HCT116 (cell line): Measurements from ENCODE around the gene TRMT1. TPM values are rescaled to one million over a fixed set of nuclear protein-coding genes. Genes with fewer than 3 reads are reported as not detected.

Experiments
- ATAC-seq: fragments of 200-7000 bp; cut with Tn5 transposase; 2 replicates; pipeline ENCODE4 v1.9.1; 2020; ENCODE audit warnings: mild to moderate bottlenecking, moderate library complexity
- BruUV-seq: library from RNA; stranded (reverse); fragments of 400-500 nt; replicated peaks from 2 replicates; lab custom pipeline; 2021; lab: Mats Ljungman, UMichigan
- CTCF ChIA-PET: fragments of 300-600 bp; sonication (Branson Sonifier 250); formaldehyde crosslinking; loops from one replicate; lab custom pipeline; 2021; ENCODE audit warnings: antibody characterized with exemption; lab: Charles Lee
- POLR2A ChIA-PET: fragments of 300-600, 350-600 bp; sonication (Branson Sonifier 250); formaldehyde crosslinking; loops from one replicate; lab custom pipeline; 2021; ENCODE audit warnings: antibody characterized with exemption; lab: Charles Lee
- RAD21 ChIA-PET, 2 experiments: fragments of 300-600 bp; sonication (Branson Sonifier 250); formaldehyde crosslinking; loops; one replicate each; lab custom pipeline; 2023; ENCODE audit warnings: low total read pairs in 2 of 2; ENCODE audit not compliant: uncharacterized antibody in 2 of 2, unreplicated experiment in 2 of 2, low non-redundant PET in 1 of 2; lab: Charles Lee
- DNase-seq: peaks from one replicate; pipeline ENCODE4 v3.0.0-alpha.2; 2010; ENCODE audit warnings: low read depth, low spot score
- H2AFZ ChIP-seq: fragments of 200-600 bp; shearing (Covaris generic), sonication (generic); 2 replicates; pipeline ENCODE4 v1.6.1; 2017; ENCODE audit warnings: low read depth, mixed run types, mixed read lengths, antibody characterized with exemption, low read length; ENCODE audit not compliant: poor library complexity, severe bottlenecking
- H3K27ac ChIP-seq: 2 replicates; pipeline ENCODE4 v1.5.1; 2012; ENCODE audit warnings: low read depth, low read length
- H3K27me3 ChIP-seq: fragments of 200-600 bp; sonication (generic); 2 replicates; pipeline ENCODE4 v1.6.1; 2016; ENCODE audit warnings: mixed run types, low read length, mixed read lengths; ENCODE audit not compliant: insufficient read depth
- H3K36me3 ChIP-seq, 2 experiments: fragments of 200-500 bp in 1 of 2; fragments of 200-600 bp in 1 of 2; sonication (Bioruptor generic) in 1 of 2; sonication (generic) in 1 of 2; 2 replicates each; pipeline versions ENCODE4 v1.5.1 to v1.6.1; 2014 to 2016; ENCODE audit warnings: low read length in 2 of 2, inconsistent platforms in 1 of 2, mixed read lengths in 1 of 2, mixed run types in 1 of 2; ENCODE audit not compliant: insufficient read depth in 2 of 2, control insufficient read depth in 1 of 2
- H3K4me1 ChIP-seq, 2 experiments: fragments of 200-600 bp in 1 of 2; sonication (generic) in 1 of 2; 2 replicates each; pipeline versions ENCODE4 v1.5.1 to v1.6.1; 2012 to 2017; ENCODE audit warnings: low read length in 2 of 2, inconsistent platforms in 1 of 2, mild to moderate bottlenecking in 1 of 2, mixed read lengths in 1 of 2, mixed run types in 1 of 2, moderate library complexity in 1 of 2; ENCODE audit not compliant: insufficient read depth in 2 of 2, control insufficient read depth in 1 of 2
- H3K4me2 ChIP-seq: fragments of 200-600 bp; sonication (generic); 2 replicates; pipeline ENCODE4 v1.6.1; 2017; ENCODE audit warnings: mixed run types, low read length, mixed read lengths
- H3K4me3 ChIP-seq, 2 experiments: fragments of 200-600 bp in 1 of 2; sonication (generic) in 1 of 2; replicated peaks in 1 of 2; 2 replicates each; pipeline ENCODE4 v1.5.1; 2011 to 2016; ENCODE audit warnings: low read length in 2 of 2, control low read depth in 1 of 2, low read depth in 1 of 2, mild to moderate bottlenecking in 1 of 2, mixed read lengths in 1 of 2, mixed run types in 1 of 2
- H3K79me2 ChIP-seq: fragments of 200-600 bp; sonication (generic); 2 replicates; pipeline ENCODE4 v1.6.1; 2017; ENCODE audit warnings: mild to moderate bottlenecking, mixed run types, low read length, moderate library complexity, mixed read lengths; ENCODE audit not compliant: insufficient read depth
- H3K9ac ChIP-seq: fragments of 200-600 bp; sonication (generic); 2 replicates; pipeline ENCODE4 v1.6.1; 2016; ENCODE audit warnings: low read length, mixed read lengths
- H3K9me2 ChIP-seq: fragments of 200-600 bp; sonication (generic), shearing (Covaris generic); 2 replicates; pipeline ENCODE4 v1.6.1; 2017; ENCODE audit warnings: mixed run types, mild to moderate bottlenecking, moderate library complexity; ENCODE audit not compliant: insufficient read depth
- H3K9me3 ChIP-seq, 2 experiments: fragments of 200-500 bp in 1 of 2; fragments of 200-600 bp in 1 of 2; sonication (Bioruptor generic) in 1 of 2; sonication (generic) in 1 of 2; 2 replicates each; pipeline ENCODE4 v1.6.1; 2014 to 2017; ENCODE audit warnings: low read length in 2 of 2, mixed read lengths in 2 of 2, inconsistent platforms in 1 of 2, low read depth in 1 of 2, mild to moderate bottlenecking in 1 of 2, mixed run types in 1 of 2, moderate library complexity in 1 of 2; ENCODE audit not compliant: control insufficient read depth in 1 of 2, insufficient read depth in 1 of 2
- H4K20me1 ChIP-seq: fragments of 200-600 bp; sonication (generic), shearing (Covaris generic); 2 replicates; pipeline ENCODE4 v1.6.1; 2017; ENCODE audit warnings: mixed run types, mild to moderate bottlenecking, moderate library complexity; ENCODE audit not compliant: insufficient read depth
- CBX3 ChIP-seq: IDR thresholded peaks from 2 replicates; pipeline ENCODE4 v1.6.1; 2012; ENCODE audit warnings: low read depth
- CTCF ChIP-seq, 3 experiments: fragments of 200-600 bp in 1 of 3; sonication (generic) in 1 of 3; IDR thresholded peaks in 2 of 3; conservative IDR thresholded peaks in 1 of 3; 2 replicates each; pipeline ENCODE4 v1.5.1; 2012 to 2017; ENCODE audit warnings: low read depth in 2 of 3, low read length in 2 of 3, antibody characterized with exemption in 1 of 3, borderline replicate concordance in 1 of 3, control low read depth in 1 of 3, mild to moderate bottlenecking in 1 of 3, mixed read lengths in 1 of 3, mixed run types in 1 of 3, moderate library complexity in 1 of 3; ENCODE audit not compliant: insufficient read depth in 1 of 3
- EGR1 ChIP-seq: IDR thresholded peaks from 2 replicates; pipeline ENCODE4 v1.6.1; 2012; ENCODE audit warnings: low read depth
- ELF1 ChIP-seq: IDR thresholded peaks from 2 replicates; pipeline ENCODE4 v1.6.1; 2012; ENCODE audit warnings: low read depth, borderline replicate concordance
- EZH2 ChIP-seq: fragments of 200-600 bp; sonication (generic); IDR thresholded peaks from 2 replicates; pipeline ENCODE4 v1.6.1; 2017; ENCODE audit warnings: antibody characterized with exemption, mixed run types
- EZH2phosphoT487 ChIP-seq: fragments of 200-600 bp; IDR thresholded peaks from 2 replicates; pipeline ENCODE4 v1.6.1; 2018; ENCODE audit warnings: antibody characterized with exemption, borderline replicate concordance
- FOSL1 ChIP-seq: IDR thresholded peaks from 2 replicates; pipeline ENCODE4 v1.6.1; 2012; ENCODE audit warnings: low read depth
- JUND ChIP-seq: IDR thresholded peaks from 2 replicates; pipeline ENCODE4 v1.6.1; 2012
- RAD21 ChIP-seq: IDR thresholded peaks from 2 replicates; pipeline ENCODE4 v1.6.1; 2012; ENCODE audit warnings: low read depth, mild to moderate bottlenecking
- SP1 ChIP-seq: IDR thresholded peaks from 2 replicates; pipeline ENCODE4 v1.6.1; 2012; ENCODE audit warnings: low read depth
- SRF ChIP-seq: IDR thresholded peaks from 2 replicates; pipeline ENCODE4 v1.6.1; 2012; ENCODE audit warnings: low read depth
- TCF7L2 ChIP-seq: IDR thresholded peaks from 2 replicates; pipeline ENCODE4 v1.7.0; 2011; ENCODE audit warnings: borderline replicate concordance, inconsistent platforms; ENCODE audit not compliant: insufficient read depth, insufficient read length; ENCODE audit errors: extremely low read depth
- ZBTB33 ChIP-seq: IDR thresholded peaks from 2 replicates; pipeline ENCODE4 v1.6.1; 2011; ENCODE audit warnings: mild to moderate bottlenecking, low read length, moderate library complexity; ENCODE audit not compliant: insufficient replicate concordance; ENCODE audit errors: extremely low read depth
- ZFX ChIP-seq: fragments of 450-650 bp; IDR thresholded peaks from 2 replicates; pipeline ENCODE4 v1.6.1; 2017
- ZNF274 ChIP-seq: fragments of 200-500 bp; sonication (Bioruptor generic); IDR thresholded peaks from 2 replicates; pipeline ENCODE4 v1.6.1; 2014; ENCODE audit warnings: mild to moderate bottlenecking, low read depth, low read length, inconsistent platforms
- intact Hi-C: fragments of 100-400 bp; cut with micrococcal nuclease; formaldehyde crosslinking; loops from 2 replicates; pipeline ENCODE4 v1.10.0; 2022
- total RNA-seq: library from RNA; stranded (reverse); gene quantifications from one replicate; pipeline ENCODE4 v1.2.1, GENCODE V29; 2021; ENCODE audit not compliant: unreplicated experiment
- TF ChIP-seq, protein P1 (sequence below): IDR thresholded peaks from 2 replicates; pipeline ENCODE4 v1.6.1; 2012; ENCODE audit warnings: low read depth
- TF ChIP-seq, protein P2 (sequence below): IDR thresholded peaks from 2 replicates; pipeline ENCODE4 v1.6.1; 2012

Gene TRMT1
- total RNA-seq, 1 experiment from 2014 or later = 84.4 TPM

DNA sequence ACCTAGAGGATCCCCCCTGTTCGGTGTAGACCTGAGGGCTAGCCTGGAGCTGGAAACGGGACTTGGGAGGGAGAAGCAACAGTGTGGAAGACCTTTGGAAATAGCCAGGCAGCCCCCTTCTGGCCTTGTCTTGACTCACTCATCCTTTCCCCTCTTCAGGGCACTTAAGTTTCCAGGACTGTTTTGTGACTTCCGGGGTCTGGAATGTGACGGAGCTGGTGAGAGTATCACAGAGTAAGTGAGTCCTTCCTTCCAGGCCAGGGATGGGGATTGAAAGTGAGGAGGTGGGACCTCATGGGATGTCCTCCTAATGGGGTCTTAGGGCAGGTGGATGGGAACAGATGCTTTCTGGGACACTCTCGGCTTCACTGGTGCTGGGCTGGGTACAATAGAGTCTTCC lies 43.3 kb downstream of the TRMT1 start:
- DNase-seq (no peak), ATAC-seq (no peak)
- H3K9ac ChIP-seq = no peak overlapping the region
- H3K9me2 ChIP-seq = no peaks in the 10 kb centered on the region
- no peaks in the 10 kb centered on the region for H3K27me3 ChIP-seq
- no peaks in the 10 kb centered on the region; a peak in 1 of 4 replicates for H3K4me1 ChIP-seq
- H3K9me3 ChIP-seq = no peaks in the 10 kb centered on the region
- H3K36me3 ChIP-seq = no peaks in the 10 kb centered on the region
- no peak overlapping the region for H3K4me2 ChIP-seq
- intact Hi-C loops = no loop called here
- ChIA-PET CTCF (interaction anchor here (5.4 kb wide), 1 partner anchor 12 kb away, joined by 20 read pairs; no protein-coding TSS in a partner anchor), RAD21 (no interaction called here), POLR2A (no interaction called here)
- H3K79me2 ChIP-seq = no peaks in the 10 kb centered on the region
- TF ChIP-seq EZH2 (no peak), SRF (no peak), JUND (no peak), FOSL1 (no peak), TCF7L2 (no peak), CBX3 (no peak), ZNF274 (no peak), EZH2phosphoT487 (no peak), RAD21 (no peak), ZFX (no peak), EGR1 (no peak), CTCF (IDR thresholded peaks at IDR 0.05 in 2 of 3, conservative IDR thresholded peaks at IDR 0.05 in 1 of 3; ENCODE audit: borderline replicate concordance in 1 of 3, insufficient read depth in 1 of 3, low read depth in 2 of 3, low read length in 2 of 3) (no peak), ZBTB33 (no peak), SP1 (no peak), ELF1 (no peak)
- TF ChIP-seq, protein P1, sequence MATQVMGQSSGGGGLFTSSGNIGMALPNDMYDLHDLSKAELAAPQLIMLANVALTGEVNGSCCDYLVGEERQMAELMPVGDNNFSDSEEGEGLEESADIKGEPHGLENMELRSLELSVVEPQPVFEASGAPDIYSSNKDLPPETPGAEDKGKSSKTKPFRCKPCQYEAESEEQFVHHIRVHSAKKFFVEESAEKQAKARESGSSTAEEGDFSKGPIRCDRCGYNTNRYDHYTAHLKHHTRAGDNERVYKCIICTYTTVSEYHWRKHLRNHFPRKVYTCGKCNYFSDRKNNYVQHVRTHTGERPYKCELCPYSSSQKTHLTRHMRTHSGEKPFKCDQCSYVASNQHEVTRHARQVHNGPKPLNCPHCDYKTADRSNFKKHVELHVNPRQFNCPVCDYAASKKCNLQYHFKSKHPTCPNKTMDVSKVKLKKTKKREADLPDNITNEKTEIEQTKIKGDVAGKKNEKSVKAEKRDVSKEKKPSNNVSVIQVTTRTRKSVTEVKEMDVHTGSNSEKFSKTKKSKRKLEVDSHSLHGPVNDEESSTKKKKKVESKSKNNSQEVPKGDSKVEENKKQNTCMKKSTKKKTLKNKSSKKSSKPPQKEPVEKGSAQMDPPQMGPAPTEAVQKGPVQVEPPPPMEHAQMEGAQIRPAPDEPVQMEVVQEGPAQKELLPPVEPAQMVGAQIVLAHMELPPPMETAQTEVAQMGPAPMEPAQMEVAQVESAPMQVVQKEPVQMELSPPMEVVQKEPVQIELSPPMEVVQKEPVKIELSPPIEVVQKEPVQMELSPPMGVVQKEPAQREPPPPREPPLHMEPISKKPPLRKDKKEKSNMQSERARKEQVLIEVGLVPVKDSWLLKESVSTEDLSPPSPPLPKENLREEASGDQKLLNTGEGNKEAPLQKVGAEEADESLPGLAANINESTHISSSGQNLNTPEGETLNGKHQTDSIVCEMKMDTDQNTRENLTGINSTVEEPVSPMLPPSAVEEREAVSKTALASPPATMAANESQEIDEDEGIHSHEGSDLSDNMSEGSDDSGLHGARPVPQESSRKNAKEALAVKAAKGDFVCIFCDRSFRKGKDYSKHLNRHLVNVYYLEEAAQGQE = no peak
- TF ChIP-seq, protein P2, sequence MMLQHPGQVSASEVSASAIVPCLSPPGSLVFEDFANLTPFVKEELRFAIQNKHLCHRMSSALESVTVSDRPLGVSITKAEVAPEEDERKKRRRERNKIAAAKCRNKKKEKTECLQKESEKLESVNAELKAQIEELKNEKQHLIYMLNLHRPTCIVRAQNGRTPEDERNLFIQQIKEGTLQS = no peak
- no peak overlapping the region for H3K27ac ChIP-seq
- no peaks in the 10 kb centered on the region for H4K20me1 ChIP-seq
- no peak overlapping the region for H2AFZ ChIP-seq
- no TSS peak for BruUV-seq
- no peak overlapping the region for H3K4me3 ChIP-seq
